Measurements from ENCODE around the gene FKRP.
"Not testable (repeated sequence)": the region's sequence is repeated elsewhere in the genome, so short reads cannot be mapped to it uniquely, and the experiment has no call there.

The FKRP gene

DNA sequence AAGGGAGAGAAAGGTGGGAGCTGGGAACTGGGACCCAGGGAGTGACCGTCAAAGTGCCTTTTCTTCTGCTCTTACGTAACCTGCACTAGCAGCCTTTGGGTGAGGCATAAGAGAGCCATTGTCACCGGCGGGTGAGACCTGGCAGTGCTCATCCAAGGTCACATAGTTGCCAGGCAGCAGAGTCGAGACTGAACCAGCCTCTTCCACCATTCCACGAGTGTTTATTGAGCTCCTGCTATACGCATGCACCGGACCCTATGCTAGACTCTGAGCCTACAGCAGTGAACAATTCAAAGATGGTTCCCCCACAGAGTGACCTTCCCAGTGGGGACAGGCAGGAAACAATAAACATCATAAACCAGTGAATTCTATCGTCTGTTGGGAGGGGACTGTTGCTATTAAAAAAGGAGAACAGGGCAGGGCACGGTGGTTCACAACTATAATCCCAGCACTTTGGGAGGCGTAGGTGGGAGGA, 19.0 kb downstream of the FKRP start:
- H4K8ac ChIP-seq (ENCODE audit: low read depth, low read length): peak overlapping the region; percentile 17
- H2BK5ac ChIP-seq (ENCODE audit: low read length): no peak overlapping the region
- DNase-seq (ENCODE audit: low spot score): no peak
- no peak overlapping the region for H3K9ac ChIP-seq (ENCODE audit: low read depth, low read length, poor library complexity)
- no peak overlapping the region for H3K4me3 ChIP-seq (ENCODE audit: low read length in 2 of 2)
- no peaks in the 10 kb centered on the region for H3K79me1 ChIP-seq (ENCODE audit: low read depth, low read length)
- no CpG with 5 or more reads among the region's 11 CpGs for WGBS, 2 donors (ENCODE audit: extremely low coverage in 2 of 2, insufficient read length in 2 of 2, insufficient replicate concordance in 1 of 2)
- no peak overlapping the region for H2AK5ac ChIP-seq (ENCODE audit: low read depth, low read length)
- H3K4me1 ChIP-seq (ENCODE audit: control insufficient read depth in 2 of 2, insufficient read depth in 1 of 2, low read depth in 1 of 2, low read length in 2 of 2): peaks cover 0 to 2% of the 10 kb centered on the region in 2 donors
- no peak overlapping the region for H2BK12ac ChIP-seq (ENCODE audit: low read length)
- H2AFZ ChIP-seq (ENCODE audit: low read length): no peak overlapping the region
- H2BK15ac ChIP-seq (ENCODE audit: low read length): no peak overlapping the region
- H3K9me3 ChIP-seq (replicated peaks in 1 of 2; ENCODE audit: control insufficient read depth in 2 of 2, insufficient read depth in 1 of 2, low read depth in 1 of 2, low read length in 2 of 2): no peaks in the 10 kb centered on the region
- H3K4me2 ChIP-seq (ENCODE audit: insufficient read depth, low read length, poor library complexity, severe bottlenecking): no peak overlapping the region
- H3K18ac ChIP-seq (ENCODE audit: low read length): no peak overlapping the region
- no peaks in the 10 kb centered on the region for H3K27me3 ChIP-seq (ENCODE audit: control insufficient read depth in 3 of 3, insufficient read depth in 3 of 3, low read depth in 1 of 3, low read length in 3 of 3)
- H3K27ac ChIP-seq (replicated peaks; ENCODE audit: low read length): no peak overlapping the region
- no peaks in the 10 kb centered on the region for H3K36me3 ChIP-seq (replicated peaks in 1 of 2; ENCODE audit: control insufficient read depth in 2 of 2, insufficient read depth in 2 of 2, low read length in 2 of 2)
- no peak overlapping the region for H4K91ac ChIP-seq (ENCODE audit: low read depth, low read length, poor library complexity)
- H2BK120ac ChIP-seq (ENCODE audit: low read depth, low read length): no peak overlapping the region
- no peak overlapping the region for H3K4ac ChIP-seq (ENCODE audit: low read length)
- no peak overlapping the region for H3K14ac ChIP-seq (ENCODE audit: low read length)
- no peak overlapping the region for H3K23ac ChIP-seq (ENCODE audit: low read depth, low read length, poor library complexity)

DNA sequence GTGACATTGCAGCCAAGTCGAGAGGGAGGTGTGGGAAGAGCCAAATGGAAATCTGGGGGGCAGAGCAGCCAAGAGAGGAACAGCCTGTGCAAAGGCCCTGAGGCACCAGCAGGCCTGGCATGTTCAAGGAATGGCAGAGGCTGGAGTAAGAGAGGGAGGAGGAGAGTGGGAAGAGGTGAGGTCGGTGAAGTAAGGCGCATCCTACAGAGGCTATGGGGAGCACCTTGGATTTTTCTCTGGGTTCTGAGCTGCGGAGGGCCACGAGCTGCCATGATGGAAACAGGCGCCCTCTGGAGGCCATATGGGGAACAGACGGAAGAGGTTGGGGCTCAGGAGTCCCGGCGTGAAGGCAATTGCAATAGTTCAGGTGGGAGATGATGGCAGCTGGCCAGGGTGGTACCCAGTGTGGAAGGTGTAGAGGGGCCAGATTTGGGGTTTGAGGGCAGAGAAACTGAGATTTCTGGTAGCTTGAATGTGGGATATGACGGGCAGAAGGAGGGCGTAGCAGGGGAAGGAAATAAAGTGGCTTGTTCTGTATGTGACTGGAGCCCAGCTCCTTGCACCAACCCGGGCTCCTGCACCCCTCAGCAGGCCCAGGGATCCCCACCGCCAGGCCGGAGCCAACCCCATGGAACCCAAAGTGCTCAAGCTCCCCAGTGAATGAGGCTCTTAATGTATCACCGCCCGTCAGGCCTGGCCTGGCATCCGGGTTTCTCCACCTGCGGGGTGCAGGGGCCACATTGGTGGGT, 20.9 kb downstream of the FKRP start:
- Histone ChIP-seq H3K4me2 (ENCODE audit: insufficient read depth, low read length, poor library complexity, severe bottlenecking) (no peak overlapping the region), H3K14ac (ENCODE audit: low read length) (peak overlapping the region; percentile 0), H3K27ac (replicated peaks; ENCODE audit: low read length) (no peak overlapping the region), H2AK5ac (ENCODE audit: low read depth, low read length) (no peak overlapping the region), H4K91ac (ENCODE audit: low read depth, low read length, poor library complexity) (no peak overlapping the region), H4K8ac (ENCODE audit: low read depth, low read length) (no peak overlapping the region), H3K23ac (ENCODE audit: low read depth, low read length, poor library complexity) (no peak overlapping the region), H2BK12ac (ENCODE audit: low read length) (no peak overlapping the region), H3K4me1 (ENCODE audit: control insufficient read depth in 2 of 2, insufficient read depth in 1 of 2, low read depth in 1 of 2, low read length in 2 of 2) (peaks cover 0 to 2% of the 10 kb centered on the region in 2 donors), H3K9me3 (replicated peaks in 1 of 2; ENCODE audit: control insufficient read depth in 2 of 2, insufficient read depth in 1 of 2, low read depth in 1 of 2, low read length in 2 of 2) (no peaks in the 10 kb centered on the region), H3K79me1 (ENCODE audit: low read depth, low read length) (no peaks in the 10 kb centered on the region), H2BK15ac (ENCODE audit: low read length) (no peak overlapping the region), H2BK5ac (ENCODE audit: low read length) (no peak overlapping the region), H2BK120ac (ENCODE audit: low read depth, low read length) (no peak overlapping the region), H3K9ac (ENCODE audit: low read depth, low read length, poor library complexity) (no peak overlapping the region), H3K27me3 (ENCODE audit: control insufficient read depth in 3 of 3, insufficient read depth in 3 of 3, low read depth in 1 of 3, low read length in 3 of 3) (no peaks in the 10 kb centered on the region), H3K18ac (ENCODE audit: low read length) (no peak overlapping the region), H3K36me3 (replicated peaks in 1 of 2; ENCODE audit: control insufficient read depth in 2 of 2, insufficient read depth in 2 of 2, low read length in 2 of 2) (no peaks in the 10 kb centered on the region), H3K4me3 (ENCODE audit: low read length in 2 of 2) (peak overlapping the region in 1 of 2 donors; percentile 17), H3K4ac (ENCODE audit: low read length) (no peak overlapping the region), H2AFZ (ENCODE audit: low read length) (no peak overlapping the region)
- no CpG with 5 or more reads among the region's 18 CpGs for WGBS, 2 donors (ENCODE audit: extremely low coverage in 2 of 2, insufficient read length in 2 of 2, insufficient replicate concordance in 1 of 2)
- DNase-seq (ENCODE audit: low spot score): no peak

DNA sequence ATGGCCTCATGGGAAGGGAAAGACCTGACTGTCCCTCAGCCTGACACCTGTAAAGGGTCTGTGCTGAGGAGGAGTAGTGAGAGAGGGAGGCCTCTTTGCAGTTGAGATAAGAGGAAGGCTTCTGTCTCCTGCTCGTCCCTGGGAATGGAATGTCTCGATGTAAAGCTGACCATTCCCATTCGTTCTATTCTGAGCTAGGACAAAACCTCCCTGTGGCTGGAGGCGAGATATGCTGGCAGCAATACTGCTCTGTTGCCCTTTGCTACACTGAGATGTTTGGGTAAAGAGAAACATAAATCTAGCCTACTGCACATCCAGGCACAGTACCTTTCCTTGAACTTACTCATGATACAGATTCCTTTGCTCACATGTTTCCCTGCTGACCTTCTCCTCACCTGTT, 22.9 kb downstream of the FKRP start:
- not testable (repeated sequence) for H2AFZ ChIP-seq (ENCODE audit: low read length); H3K79me1 ChIP-seq (ENCODE audit: low read depth, low read length); H2BK15ac ChIP-seq (ENCODE audit: low read length); H3K23ac ChIP-seq (ENCODE audit: low read depth, low read length, poor library complexity); DNase-seq (ENCODE audit: low spot score); H2BK120ac ChIP-seq (ENCODE audit: low read depth, low read length); H2AK5ac ChIP-seq (ENCODE audit: low read depth, low read length); H3K9ac ChIP-seq (ENCODE audit: low read depth, low read length, poor library complexity); H2BK12ac ChIP-seq (ENCODE audit: low read length); H4K8ac ChIP-seq (ENCODE audit: low read depth, low read length); H3K18ac ChIP-seq (ENCODE audit: low read length); H3K4me1 ChIP-seq (ENCODE audit: control insufficient read depth in 2 of 2, insufficient read depth in 1 of 2, low read depth in 1 of 2, low read length in 2 of 2); H4K91ac ChIP-seq (ENCODE audit: low read depth, low read length, poor library complexity); H3K4me2 ChIP-seq (ENCODE audit: insufficient read depth, low read length, poor library complexity, severe bottlenecking); H3K4ac ChIP-seq (ENCODE audit: low read length); H3K4me3 ChIP-seq (ENCODE audit: low read length in 2 of 2); H3K14ac ChIP-seq (ENCODE audit: low read length); H3K27me3 ChIP-seq (ENCODE audit: control insufficient read depth in 3 of 3, insufficient read depth in 3 of 3, low read depth in 1 of 3, low read length in 3 of 3); H3K9me3 ChIP-seq (replicated peaks in 1 of 2; ENCODE audit: control insufficient read depth in 2 of 2, insufficient read depth in 1 of 2, low read depth in 1 of 2, low read length in 2 of 2); H2BK5ac ChIP-seq (ENCODE audit: low read length)
- no CpG with 5 or more reads among the region's 4 CpGs for WGBS, 2 donors (ENCODE audit: extremely low coverage in 2 of 2, insufficient read length in 2 of 2, insufficient replicate concordance in 1 of 2)
- peak overlapping the region; percentile 34 for H3K27ac ChIP-seq (replicated peaks; ENCODE audit: low read length)
- H3K36me3 ChIP-seq (replicated peaks in 1 of 2; ENCODE audit: control insufficient read depth in 2 of 2, insufficient read depth in 2 of 2, low read length in 2 of 2): peaks cover 0 to 11% of the 10 kb centered on the region in 2 donors

DNA sequence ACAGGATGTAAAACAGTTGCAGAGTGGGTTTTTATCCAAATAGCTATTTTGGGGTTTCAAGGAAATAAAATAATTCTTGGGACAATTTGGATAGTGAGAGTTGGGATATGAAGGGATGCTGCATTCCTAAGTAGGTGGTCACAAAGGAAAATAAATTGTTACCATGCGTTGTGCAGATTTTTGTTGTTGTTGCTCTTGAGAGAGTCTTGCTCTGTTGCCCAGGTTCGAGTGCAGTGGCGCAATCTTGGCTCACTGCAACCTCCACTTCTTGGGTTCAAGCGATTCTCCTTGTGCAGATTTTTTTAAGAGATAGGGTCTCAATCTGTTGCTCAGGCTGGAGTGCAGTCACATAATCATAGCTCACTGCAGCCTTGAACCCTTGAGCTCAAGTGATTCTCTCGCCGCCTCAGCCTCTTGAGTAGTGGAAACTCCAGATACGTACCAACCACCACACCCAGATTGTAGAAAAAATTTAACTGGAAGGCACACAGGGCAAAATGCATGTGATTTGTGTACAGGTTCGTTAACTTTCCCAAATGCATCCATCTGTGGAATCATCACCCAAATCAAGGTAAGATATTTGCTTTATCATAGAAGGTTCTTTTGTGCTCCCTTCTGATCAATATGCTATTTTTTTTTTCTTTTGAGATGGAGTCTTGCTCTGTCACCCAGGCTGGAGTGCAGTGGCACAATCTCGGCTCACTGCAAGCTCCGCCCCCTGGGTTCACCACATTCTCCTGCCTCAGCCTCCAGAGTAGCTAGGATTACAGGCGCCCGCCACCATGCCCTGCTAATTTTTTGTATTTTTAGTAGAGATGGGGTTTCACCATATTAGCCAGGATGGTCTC, 26.5 kb downstream of the FKRP start:
- Histone ChIP-seq H2BK5ac (ENCODE audit: low read length) (no peak overlapping the region), H3K4me2 (ENCODE audit: insufficient read depth, low read length, poor library complexity, severe bottlenecking) (no peak overlapping the region), H3K27me3 (ENCODE audit: control insufficient read depth in 3 of 3, insufficient read depth in 3 of 3, low read depth in 1 of 3, low read length in 3 of 3) (no peaks in the 10 kb centered on the region), H4K8ac (ENCODE audit: low read depth, low read length) (no peak overlapping the region), H4K91ac (ENCODE audit: low read depth, low read length, poor library complexity) (no peak overlapping the region), H2AFZ (ENCODE audit: low read length) (no peak overlapping the region), H3K14ac (ENCODE audit: low read length) (no peak overlapping the region), H2BK12ac (ENCODE audit: low read length) (no peak overlapping the region), H2BK15ac (ENCODE audit: low read length) (no peak overlapping the region), H3K18ac (ENCODE audit: low read length) (no peak overlapping the region), H3K36me3 (replicated peaks in 1 of 2; ENCODE audit: control insufficient read depth in 2 of 2, insufficient read depth in 2 of 2, low read length in 2 of 2) (peaks cover 22 to 46% of the 10 kb centered on the region in 2 donors), H2BK120ac (ENCODE audit: low read depth, low read length) (no peak overlapping the region), H3K4ac (ENCODE audit: low read length) (no peak overlapping the region), H3K4me3 (ENCODE audit: low read length in 2 of 2) (no peak overlapping the region), H3K9ac (ENCODE audit: low read depth, low read length, poor library complexity) (no peak overlapping the region), H3K23ac (ENCODE audit: low read depth, low read length, poor library complexity) (no peak overlapping the region), H3K79me1 (ENCODE audit: low read depth, low read length) (no peaks in the 10 kb centered on the region), H2AK5ac (ENCODE audit: low read depth, low read length) (no peak overlapping the region), H3K27ac (replicated peaks; ENCODE audit: low read length) (no peak overlapping the region), H3K4me1 (ENCODE audit: control insufficient read depth in 2 of 2, insufficient read depth in 1 of 2, low read depth in 1 of 2, low read length in 2 of 2) (peaks cover 0 to 2% of the 10 kb centered on the region in 2 donors), H3K9me3 (replicated peaks in 1 of 2; ENCODE audit: control insufficient read depth in 2 of 2, insufficient read depth in 1 of 2, low read depth in 1 of 2, low read length in 2 of 2) (no peaks in the 10 kb centered on the region)
- DNase-seq (ENCODE audit: low spot score): no peak
- WGBS, 2 donors (ENCODE audit: extremely low coverage in 2 of 2, insufficient read length in 2 of 2, insufficient replicate concordance in 1 of 2): no CpG with 5 or more reads among the region's 12 CpGs
